ENCODE data around the gene PRSS36. TPM values are rescaled to one million over a fixed set of nuclear protein-coding genes. Genes with fewer than 3 reads are reported as not detected.

The PRSS36 gene
- total and polyA plus RNA-seq, 10 donors, result 0.70 to 2.6 (median 1.5) TPM; not detected in 1

DNA sequence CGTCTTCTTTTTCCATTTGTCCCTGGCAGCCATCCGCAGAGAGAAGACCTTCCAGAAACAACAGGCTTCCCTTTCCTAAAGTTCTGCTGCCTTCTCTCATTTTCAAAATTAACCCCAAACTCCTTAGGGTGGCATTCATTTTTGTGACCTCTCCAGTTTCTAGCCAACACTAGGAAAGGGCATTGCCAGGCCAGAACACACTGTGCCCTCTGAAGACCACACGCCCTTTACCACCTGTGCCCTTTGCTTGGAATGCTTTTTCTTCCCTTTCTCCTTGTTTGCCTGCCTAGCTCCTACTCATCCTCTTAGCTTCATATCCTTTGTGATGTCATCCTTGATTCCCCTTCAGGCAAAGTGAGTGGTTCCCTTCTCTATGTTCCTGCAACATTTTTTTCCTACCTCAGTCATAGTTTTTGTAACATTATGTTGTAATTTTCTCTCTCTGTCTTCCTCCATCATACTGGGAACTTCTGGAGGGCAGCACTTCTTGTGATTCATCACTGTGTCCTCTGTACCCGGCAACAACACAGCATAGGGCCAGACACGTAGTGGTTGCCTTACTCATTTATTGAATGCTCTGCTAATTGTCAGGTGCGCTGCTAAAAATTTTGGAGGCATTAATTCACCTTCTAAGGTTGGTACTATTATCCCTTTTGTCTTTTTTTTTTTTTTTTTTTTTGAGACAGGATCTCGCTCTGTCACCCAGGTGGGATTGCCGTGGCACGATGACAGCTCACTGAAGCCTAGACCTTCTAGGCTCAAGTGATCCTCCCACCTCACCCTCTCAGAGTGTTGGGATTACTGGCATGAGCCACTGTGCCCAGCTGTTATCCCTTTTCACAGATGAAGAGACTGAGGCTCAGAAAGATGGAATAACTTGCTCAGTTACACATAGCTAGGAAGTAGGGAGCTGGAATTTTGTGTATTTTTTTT, 31.4 kb downstream of the PRSS36 start:
- H3K9me3 ChIP-seq, result no peaks in the 10 kb centered on the region
- TF ChIP-seq, protein P1, sequence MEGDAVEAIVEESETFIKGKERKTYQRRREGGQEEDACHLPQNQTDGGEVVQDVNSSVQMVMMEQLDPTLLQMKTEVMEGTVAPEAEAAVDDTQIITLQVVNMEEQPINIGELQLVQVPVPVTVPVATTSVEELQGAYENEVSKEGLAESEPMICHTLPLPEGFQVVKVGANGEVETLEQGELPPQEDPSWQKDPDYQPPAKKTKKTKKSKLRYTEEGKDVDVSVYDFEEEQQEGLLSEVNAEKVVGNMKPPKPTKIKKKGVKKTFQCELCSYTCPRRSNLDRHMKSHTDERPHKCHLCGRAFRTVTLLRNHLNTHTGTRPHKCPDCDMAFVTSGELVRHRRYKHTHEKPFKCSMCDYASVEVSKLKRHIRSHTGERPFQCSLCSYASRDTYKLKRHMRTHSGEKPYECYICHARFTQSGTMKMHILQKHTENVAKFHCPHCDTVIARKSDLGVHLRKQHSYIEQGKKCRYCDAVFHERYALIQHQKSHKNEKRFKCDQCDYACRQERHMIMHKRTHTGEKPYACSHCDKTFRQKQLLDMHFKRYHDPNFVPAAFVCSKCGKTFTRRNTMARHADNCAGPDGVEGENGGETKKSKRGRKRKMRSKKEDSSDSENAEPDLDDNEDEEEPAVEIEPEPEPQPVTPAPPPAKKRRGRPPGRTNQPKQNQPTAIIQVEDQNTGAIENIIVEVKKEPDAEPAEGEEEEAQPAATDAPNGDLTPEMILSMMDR (IDR thresholded peaks at IDR 0.05 in 8 of 11, conservative IDR thresholded peaks at IDR 0.05 in 3 of 11), result no peak
- no peak for TF ChIP-seq POLR2A (IDR thresholded peaks at IDR 0.05)
- TF ChIP-seq POLR2AphosphoS5 (IDR thresholded peaks at IDR 0.05), result peak in 1 of 3 donors; percentile 42
- no peak for DNase-seq
- peak overlapping the region; percentile 57 to 80 (median 69) for H3K4me3 ChIP-seq
- H3K27me3 ChIP-seq (replicated peaks in 1 of 7), result no peaks in the 10 kb centered on the region
- WGBS, 5 donors, result 52 to 63% (median 53%) methylated on average over 9 of the region's 9 CpGs
- H3K27ac ChIP-seq, result peak overlapping the region; percentile 94 to 99 (median 98)
- intact Hi-C loops (cut with DNase I; ENCODE audit: low total_unique reads), result loop anchor here (2.0 kb wide), 1 partner anchor 62 kb away; the partner anchor contains the start of gene FUS
- H3K4me1 ChIP-seq, result peaks cover 15 to 64% (median 33%) of the 10 kb centered on the region in 6 donors
- peaks cover 6 to 50% (median 41%) of the 10 kb centered on the region in 6 donors for H3K36me3 ChIP-seq

DNA sequence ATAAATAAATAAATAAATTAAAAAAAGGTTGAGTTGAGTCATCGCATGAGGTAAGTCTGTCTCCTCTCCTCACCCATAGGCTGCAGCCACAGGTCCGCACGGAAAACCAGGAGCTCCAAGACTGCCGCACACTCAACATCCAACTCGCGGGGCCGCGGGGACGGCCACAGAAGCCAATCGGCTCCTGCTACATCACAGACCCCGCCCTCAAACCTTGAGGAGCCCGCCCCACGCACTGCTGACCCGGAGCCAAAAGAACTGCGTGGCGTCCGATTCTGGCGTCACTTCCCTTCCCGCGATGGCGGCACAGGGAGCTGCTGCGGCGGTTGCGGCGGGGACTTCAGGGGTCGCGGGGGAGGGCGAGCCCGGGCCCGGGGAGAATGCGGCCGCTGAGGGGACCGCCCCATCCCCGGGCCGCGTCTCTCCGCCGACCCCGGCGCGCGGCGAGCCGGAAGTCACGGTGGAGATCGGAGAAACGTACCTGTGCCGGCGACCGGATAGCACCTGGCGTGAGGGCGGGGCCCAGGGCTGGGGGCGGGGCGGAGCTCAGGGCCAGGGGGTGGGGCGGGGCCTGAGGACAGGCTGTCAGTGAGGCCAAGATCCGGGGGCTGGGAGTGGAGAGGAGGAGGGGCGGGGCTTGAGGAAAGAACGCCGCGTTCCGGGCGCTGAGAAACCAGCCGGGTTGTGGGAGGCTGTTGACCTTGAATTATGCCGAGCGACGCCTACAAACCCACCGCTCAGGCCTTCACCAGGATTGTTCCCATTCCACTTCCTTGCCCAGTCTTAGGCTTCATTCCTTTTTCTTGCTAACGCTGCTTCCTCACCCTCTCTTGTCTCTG, 32.3 kb downstream of the PRSS36 start, which contains the start of gene KAT8:
Gene KAT8 (plus strand): TSS at position 281 of the 839 bp plus-strand sequence. CDS start 18 bp downstream, at position 299.
- H3K27me3 ChIP-seq (replicated peaks in 1 of 7), result no peaks in the 10 kb centered on the region
- peaks cover 6 to 48% (median 38%) of the 10 kb centered on the region in 6 donors for H3K36me3 ChIP-seq
- peak within 1 kb of the TSS; percentile 57 to 80 (median 69) for H3K4me3 ChIP-seq
- peak; percentile 99 for DNase-seq
- intact Hi-C loops (cut with DNase I; ENCODE audit: low total_unique reads), result loop anchor here (2.0 kb wide), 1 partner anchor 63 kb away; the partner anchor contains the start of gene FUS
- H3K9me3 ChIP-seq, result no peaks in the 10 kb centered on the region
- H3K4me1 ChIP-seq, result peaks cover 15 to 73% (median 39%) of the 10 kb centered on the region in 6 donors
- peak within 1 kb of the TSS; percentile 94 to 99 (median 98) for H3K27ac ChIP-seq
- 0 to 1% (median 0%) methylated on average over 35 to 68 of the region's 68 CpGs for WGBS, 5 donors
- TF ChIP-seq POLR2AphosphoS5 (IDR thresholded peaks at IDR 0.05) (peak; percentile 99), POLR2A (IDR thresholded peaks at IDR 0.05) (peak; percentile 35 to 78 (median 76))
- TF ChIP-seq, protein P1 (IDR thresholded peaks at IDR 0.05 in 8 of 11, conservative IDR thresholded peaks at IDR 0.05 in 3 of 11), result peak in 1 of 11 experiments; percentile 8

DNA sequence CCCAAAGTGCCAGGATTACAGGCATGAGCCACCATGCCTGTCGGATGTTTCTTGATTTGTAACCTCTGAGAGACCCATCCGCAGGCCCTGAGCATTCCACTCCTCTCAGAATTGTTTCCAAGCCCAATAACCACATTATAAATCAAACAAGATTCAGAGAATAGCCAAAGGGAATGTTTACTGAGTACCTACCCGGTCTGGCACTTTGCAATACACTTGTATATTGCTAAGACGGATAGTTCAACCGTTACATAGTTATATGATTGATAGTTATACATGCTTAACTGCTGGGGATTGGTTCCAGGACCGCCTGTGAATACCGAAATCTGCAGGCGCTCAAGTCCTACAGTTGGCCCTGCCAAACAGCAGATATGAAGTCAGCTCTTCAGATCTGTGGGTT, 35.4 kb downstream of the PRSS36 start:
- Histone ChIP-seq H3K27me3 (replicated peaks in 1 of 7) (no peaks in the 10 kb centered on the region), H3K9me3 (no peaks in the 10 kb centered on the region), H3K36me3 (peaks cover 0 to 48% (median 39%) of the 10 kb centered on the region in 6 donors), H3K4me3 (no peak overlapping the region), H3K27ac (peak overlapping the region in 4 of 8 donors; percentile 76 to 99 (median 82)), H3K4me1 (peaks cover 21 to 76% (median 41%) of the 10 kb centered on the region in 6 donors)
- no peak for DNase-seq
- intact Hi-C loops (cut with DNase I; ENCODE audit: low total_unique reads), result no loop called here
- WGBS, 5 donors, result 88 to 95% (median 92%) methylated on average over 8 of the region's 8 CpGs
- TF ChIP-seq POLR2AphosphoS5 (IDR thresholded peaks at IDR 0.05), result no peak
- TF ChIP-seq, protein P1 (IDR thresholded peaks at IDR 0.05 in 8 of 11, conservative IDR thresholded peaks at IDR 0.05 in 3 of 11), result no peak
- TF ChIP-seq POLR2A (IDR thresholded peaks at IDR 0.05), result no peak
